ENCODE data around the gene TMEM82.

The TMEM82 gene

GRCh38 chr1:15720861-15721260 lies 21.4 kb upstream of the TMEM82 start:
- no peak for DNase-seq (ENCODE audit: low read depth)

- no peak for DNase-seq (ENCODE audit: low read depth)
Measured at GRCh38 chr1:15722411-15722810, 19.9 kb upstream of the TMEM82 start.

GRCh38 chr1:15722836-15723532 lies 19.3 kb upstream of the TMEM82 start:
- no peak for DNase-seq (ENCODE audit: low read depth)

- DNase-seq (ENCODE audit: low read depth) = no peak
Measured at GRCh38 chr1:15723631-15724246, 18.6 kb upstream of the TMEM82 start.

GRCh38 chr1:15724949-15725880 lies 17.1 kb upstream of the TMEM82 start:
- DNase-seq (ENCODE audit: low read depth) = no peak

GRCh38 chr1:15726508-15726907 lies 15.8 kb upstream of the TMEM82 start:
- DNase-seq (ENCODE audit: low read depth) = no peak

GRCh38 chr1:15727021-15727420 lies 15.3 kb upstream of the TMEM82 start:
- no peak for DNase-seq (ENCODE audit: low read depth)

GRCh38 chr1:15727424-15727823 lies 14.9 kb upstream of the TMEM82 start:
- DNase-seq (ENCODE audit: low read depth) = no peak

GRCh38 chr1:15727866-15728534 lies 14.3 kb upstream of the TMEM82 start:
- DNase-seq (ENCODE audit: low read depth) = no peak

GRCh38 chr1:15728937-15729657 lies 13.2 kb upstream of the TMEM82 start:
- no peak for DNase-seq (ENCODE audit: low read depth)

- DNase-seq (ENCODE audit: low read depth) = no peak
Measured at GRCh38 chr1:15730423-15730822, 11.9 kb upstream of the TMEM82 start.

GRCh38 chr1:15730936-15731335 lies 11.4 kb upstream of the TMEM82 start:
- no peak for DNase-seq (ENCODE audit: low read depth)

GRCh38 chr1:15731735-15732685 lies 10.3 kb upstream of the TMEM82 start:
- no peak for DNase-seq (ENCODE audit: low read depth)

GRCh38 chr1:15732686-15733081 lies 9.6 kb upstream of the TMEM82 start:
- DNase-seq (ENCODE audit: low read depth) = no peak

- no peak for DNase-seq (ENCODE audit: low read depth)
Measured at GRCh38 chr1:15733218-15733725, 9.0 kb upstream of the TMEM82 start.

GRCh38 chr1:15733726-15734226 lies 8.5 kb upstream of the TMEM82 start:
- no peak for DNase-seq (ENCODE audit: low read depth)

- DNase-seq (ENCODE audit: low read depth) = no peak
Measured at GRCh38 chr1:15734296-15734695, 8.0 kb upstream of the TMEM82 start.

- no peak for DNase-seq (ENCODE audit: low read depth)
Measured at GRCh38 chr1:15734901-15735300, 7.4 kb upstream of the TMEM82 start.

GRCh38 chr1:15735304-15736037 lies 6.8 kb upstream of the TMEM82 start:
- no peak for DNase-seq (ENCODE audit: low read depth)
